ENCODE results near the gene SLCO4A1. TPM values are rescaled to one million over a fixed set of nuclear protein-coding genes. Genes with fewer than 3 reads are reported as not detected.

SLCO4A1 gene
- total and polyA plus RNA-seq, 2 donors (not counting 3 experiments of a cell fraction or from before 2014, with no cell fraction given), result 1.4 to 4.1 TPM

DNA sequence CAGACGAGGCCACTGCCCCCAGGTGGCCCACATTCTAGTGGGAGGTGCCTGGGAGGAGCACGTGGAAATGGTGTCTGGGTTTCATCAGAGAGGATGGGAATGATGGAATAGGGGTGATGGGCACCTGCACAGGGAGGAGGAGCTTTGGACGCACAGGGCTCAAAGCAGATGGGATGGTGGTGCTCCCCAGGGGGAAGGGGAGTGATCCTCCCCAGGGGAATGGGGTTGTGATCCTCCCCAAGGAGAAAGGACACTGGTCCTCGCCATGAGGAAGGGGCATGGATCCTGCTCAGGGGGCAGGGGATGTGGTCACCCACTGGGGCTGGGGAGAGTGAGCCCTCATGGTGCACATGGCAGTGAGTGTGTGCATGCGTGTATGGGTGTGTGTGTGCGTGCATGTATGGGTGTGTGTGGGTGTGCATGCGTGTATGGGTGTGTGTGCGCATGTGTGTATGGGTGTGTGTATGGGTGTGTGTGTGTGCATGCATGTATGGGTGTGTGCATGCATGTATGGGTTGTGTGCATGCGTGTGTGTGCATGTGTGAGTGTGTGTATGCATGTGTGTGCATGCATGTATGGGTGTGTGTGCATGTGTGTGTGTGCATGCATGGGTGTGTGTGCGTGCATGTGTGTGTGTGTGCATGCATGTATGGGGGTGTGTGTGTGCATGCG is 49.7 kb upstream of the SLCO4A1 start:
- ChIA-PET POLR2A (no interaction called here), CTCF (no interaction called here)
- TF ChIP-seq, protein P1, sequence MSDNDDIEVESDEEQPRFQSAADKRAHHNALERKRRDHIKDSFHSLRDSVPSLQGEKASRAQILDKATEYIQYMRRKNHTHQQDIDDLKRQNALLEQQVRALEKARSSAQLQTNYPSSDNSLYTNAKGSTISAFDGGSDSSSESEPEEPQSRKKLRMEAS (IDR thresholded peaks at IDR 0.05; ENCODE audit: insufficient read depth, insufficient read length), result no peak
- TF ChIP-seq POLR2AphosphoS5 (IDR thresholded peaks at IDR 0.05; ENCODE audit: insufficient read depth, low read depth, low read length), result no peak
- no peak for TF ChIP-seq FOS (IDR thresholded peaks at IDR 0.05; ENCODE audit: borderline replicate concordance, insufficient read depth, low read length)
- no peak for TF ChIP-seq CTCF (IDR thresholded peaks at IDR 0.05; ENCODE audit: extremely low read depth in 1 of 2, insufficient read depth in 1 of 2, low read depth in 1 of 2, low read length in 2 of 2)
- TF ChIP-seq EZH2 (IDR thresholded peaks at IDR 0.05; ENCODE audit: borderline replicate concordance, low read depth, low read length, severe bottlenecking), result no peak
- TF ChIP-seq MYC (IDR thresholded peaks at IDR 0.05; ENCODE audit: low read depth, low read length), result no peak
- TF ChIP-seq GATA2 (IDR thresholded peaks at IDR 0.05; ENCODE audit: insufficient read depth, insufficient read length, low read depth, low read length), result no peak
- TF ChIP-seq JUN (IDR thresholded peaks at IDR 0.05; ENCODE audit: borderline replicate concordance, insufficient read depth, insufficient read length, low read depth), result no peak
- TF ChIP-seq POLR2A (IDR thresholded peaks at IDR 0.05; ENCODE audit: low read depth, low read length), result no peak
- Histone ChIP-seq H3K36me3 (ENCODE audit: control insufficient read depth in 2 of 2, extremely low read depth in 1 of 2, insufficient read depth in 2 of 2, low read length in 2 of 2) (no peaks in the 10 kb centered on the region), H3K4me3 (replicated peaks in 1 of 3; ENCODE audit: insufficient read depth in 1 of 3, low read depth in 1 of 3, low read length in 3 of 3) (no peak overlapping the region), H3K4me2 (ENCODE audit: insufficient read depth, low read length) (no peak overlapping the region), H3K27ac (ENCODE audit: insufficient read depth, low read depth, low read length) (no peak overlapping the region), H3K79me2 (ENCODE audit: control insufficient read depth, insufficient read depth, low read length) (no peaks in the 10 kb centered on the region), H3K9ac (replicated peaks; ENCODE audit: extremely low read depth, insufficient read depth, low read length) (no peak overlapping the region), H3K9me1 (replicated peaks; ENCODE audit: control insufficient read depth, extremely low read depth, insufficient read depth, low read length) (no peaks in the 10 kb centered on the region), H3K27me3 (ENCODE audit: control insufficient read depth in 2 of 2, insufficient read depth in 2 of 2, low read length in 2 of 2) (no peaks in the 10 kb centered on the region), H3K9me3 (replicated peaks; ENCODE audit: control insufficient read depth, insufficient read depth, low read length) (no peaks in the 10 kb centered on the region), H4K20me1 (replicated peaks; ENCODE audit: control insufficient read depth, extremely low read depth, insufficient read depth, low read length) (no peaks in the 10 kb centered on the region), H2AFZ (ENCODE audit: low read depth, low read length) (no peak overlapping the region), H3K4me1 (ENCODE audit: control insufficient read depth, extremely low read depth, insufficient read depth, low read length) (peaks cover 17% of the 10 kb centered on the region)
- BruUV-seq (replicated peaks), result no TSS peak
- DNase-seq (ENCODE audit: low read depth, low spot score), result no peak
- no peak for FAIRE-seq
- intact Hi-C loops (cut with micrococcal nuclease), result no loop called here
- dilution Hi-C loops (cut with MboI; ENCODE audit: extremely low pct_ligation_motif_present, low sequenced_read_pairs), result no loop called here
